ENCODE measurements around the gene ARHGAP45.

DNA sequence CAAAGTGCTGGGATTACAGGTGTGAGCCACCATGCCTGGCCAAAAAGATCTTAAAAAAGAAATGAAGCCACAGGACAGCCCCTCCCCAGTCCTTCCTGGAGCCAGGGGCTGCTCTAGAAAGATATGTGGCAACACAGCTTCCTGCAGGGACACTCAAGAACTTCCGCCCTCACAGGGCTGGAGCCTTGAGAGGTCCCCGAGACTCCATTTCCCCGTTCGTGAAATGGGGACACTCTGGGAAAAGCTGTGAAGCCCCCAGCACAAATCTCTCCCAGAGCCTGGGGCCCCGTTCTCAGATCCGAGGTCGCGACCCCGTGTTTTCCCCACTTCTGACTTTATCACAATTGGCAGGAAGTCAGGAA is 34.4 kb downstream of the ARHGAP45 start:
- TF ChIP-seq POLR2A (IDR thresholded peaks at IDR 0.05; ENCODE audit: low read depth, low read length) (no peak), TAF1 (IDR thresholded peaks at IDR 0.05; ENCODE audit: borderline replicate concordance, low read depth, low read length) (no peak)
